Panc1 (cell line): ENCODE results near the gene UBAC1. TPM values are rescaled to one million over a fixed set of nuclear protein-coding genes. Genes with fewer than 3 reads are reported as not detected.

Experiments
- ATAC-seq: fragments of 200-7000 bp; cut with Tn5 transposase; 2 replicates; pipeline ENCODE4 v1.9.1; 2020; ENCODE audit warnings: mild to moderate bottlenecking, moderate library complexity
- BruUV-seq: library from RNA; stranded (reverse); fragments of 400-500 nt; replicated peaks from 2 replicates; lab custom pipeline; 2021; lab: Mats Ljungman, UMichigan
- CTCF ChIA-PET: fragments of 300-600 bp; sonication (Branson Sonifier 250); formaldehyde crosslinking; loops from one replicate; lab custom pipeline; 2022; ENCODE audit warnings: antibody characterized with exemption; lab: Charles Lee
- POLR2A ChIA-PET: fragments of 300-600 bp; sonication (Branson Sonifier 250); formaldehyde crosslinking; loops from one replicate; lab custom pipeline; 2022; ENCODE audit warnings: antibody characterized with exemption; lab: Charles Lee
- DNase-seq: peaks from one replicate; pipeline ENCODE4 v3.0.0-alpha.2; 2010; ENCODE audit warnings: low read depth, low spot score
- H3K27ac ChIP-seq: 2 replicates; pipeline ENCODE4 v1.5.1; 2011; ENCODE audit warnings: mild to moderate bottlenecking, low read length, inconsistent platforms
- H3K27me3 ChIP-seq: fragments of 200-500 bp; sonication (Bioruptor generic); 2 replicates; pipeline ENCODE4 v1.6.0; 2014; ENCODE audit warnings: low read length, inconsistent platforms; ENCODE audit not compliant: control insufficient read depth, insufficient read depth
- H3K36me3 ChIP-seq: fragments of 200-500 bp; sonication (Bioruptor generic); 2 replicates; pipeline ENCODE4 v1.5.1; 2014; ENCODE audit warnings: inconsistent platforms, mild to moderate bottlenecking, low read length, moderate library complexity; ENCODE audit not compliant: control insufficient read depth, insufficient read depth
- H3K4me1 ChIP-seq: 2 replicates; pipeline ENCODE4 v1.5.1; 2011; ENCODE audit warnings: inconsistent platforms, mild to moderate bottlenecking, low read length, moderate library complexity; ENCODE audit not compliant: control insufficient read depth, insufficient read depth
- H3K4me3 ChIP-seq, 2 experiments: 2 replicates each; pipeline ENCODE4 v1.5.1; 2011 to 2012; ENCODE audit warnings: low read depth in 2 of 2, low read length in 2 of 2, mild to moderate bottlenecking in 2 of 2, inconsistent platforms in 1 of 2, moderate library complexity in 1 of 2
- H3K9me3 ChIP-seq: fragments of 200-500 bp; sonication (Bioruptor generic); 2 replicates; pipeline ENCODE4 v1.5.1; 2014; ENCODE audit warnings: low read depth, mild to moderate bottlenecking, inconsistent platforms, low read length, moderate library complexity; ENCODE audit not compliant: control insufficient read depth, insufficient read depth
- POLR2AphosphoS5 ChIP-seq: IDR thresholded peaks from 2 replicates; pipeline ENCODE4 v1.6.1; 2012; ENCODE audit warnings: mild to moderate bottlenecking, low read depth, low read length, moderate library complexity
- SIN3A ChIP-seq: IDR thresholded peaks from 2 replicates; pipeline ENCODE4 v1.6.1; 2012; ENCODE audit warnings: low read depth, mild to moderate bottlenecking, low read length, moderate library complexity, borderline replicate concordance; ENCODE audit not compliant: insufficient read depth
- TCF7L2 ChIP-seq: IDR thresholded peaks from 2 replicates; pipeline ENCODE4 v1.6.1; 2011; ENCODE audit warnings: mild to moderate bottlenecking, low read depth, low read length, inconsistent platforms
- in situ Hi-C: cut with HindIII; loops from 2 replicates; pipeline ENCODE4 v1.10.0; 2016; ENCODE audit warnings: low sequenced_read_pairs, low pct_unique_long_range_greater_than_20kb
- intact Hi-C: fragments of 100-400 bp; cut with micrococcal nuclease; formaldehyde crosslinking; loops from one replicate; pipeline ENCODE4 v1.10.0; 2022; ENCODE audit not compliant: unreplicated experiment
- total RNA-seq: library from RNA; stranded (reverse); gene quantifications from one replicate; pipeline ENCODE4 v1.2.1, GENCODE V29; 2021; ENCODE audit not compliant: unreplicated experiment
- TF ChIP-seq, protein P1 (sequence below), 2 experiments: IDR thresholded peaks; 2 replicates each; pipeline ENCODE4 v1.6.1; 2011 to 2012; ENCODE audit warnings: low read depth in 2 of 2, control low read depth in 1 of 2, low read length in 1 of 2, mild to moderate bottlenecking in 1 of 2, moderate library complexity in 1 of 2; ENCODE audit not compliant: insufficient read depth in 1 of 2
- TF ChIP-seq, protein P2 (sequence below): fragments of 450-650 bp; IDR thresholded peaks from 2 replicates; pipeline ENCODE4 v1.5.1; 2017; ENCODE audit warnings: mild to moderate bottlenecking

UBAC1 gene
- total RNA-seq, 1 experiment from 2014 or later = 38.0 TPM

DNA sequence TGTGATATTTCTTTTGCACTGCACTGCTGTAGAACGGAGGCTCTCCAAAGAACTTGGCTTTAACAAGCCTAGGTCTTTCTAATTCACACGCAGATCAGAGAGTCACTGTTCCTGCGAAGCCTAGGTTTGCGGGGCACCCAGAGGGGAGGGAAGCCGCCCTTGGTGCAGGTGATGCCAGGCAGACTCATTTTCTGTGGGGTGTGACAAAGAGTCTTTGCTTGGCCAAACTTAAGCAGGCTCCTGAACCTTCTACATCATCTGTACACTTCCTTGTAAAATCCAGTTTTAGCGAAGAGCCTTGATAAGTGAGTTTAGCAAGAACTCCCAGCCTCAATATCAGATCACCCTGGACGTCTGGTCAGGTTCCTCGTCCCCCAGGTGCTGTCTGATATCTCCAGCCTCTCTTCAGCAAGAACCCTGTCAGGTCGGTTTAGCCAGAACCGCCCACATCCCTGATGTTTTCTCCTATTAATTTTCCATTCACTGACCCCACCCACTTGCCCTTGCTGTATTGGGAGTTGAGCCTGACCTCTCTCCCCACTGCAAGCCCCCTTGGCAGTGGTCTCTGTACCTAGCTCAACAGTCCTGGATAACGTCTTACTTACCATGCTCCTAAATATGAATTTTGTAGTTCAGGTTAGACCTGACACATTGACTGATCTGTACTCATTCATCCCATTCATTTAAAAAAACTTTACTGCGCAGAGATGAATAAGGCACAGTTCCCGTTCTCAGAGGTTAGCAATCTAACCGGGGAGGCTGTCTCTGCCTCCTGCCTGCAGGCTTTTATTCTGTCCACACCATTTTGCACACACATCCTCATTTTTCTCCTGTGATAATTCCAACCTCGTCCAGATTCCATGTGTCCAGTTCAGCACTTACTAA lies 880 bp upstream of the UBAC1 start:
- no peak for ATAC-seq
- TF ChIP-seq, protein P1, sequence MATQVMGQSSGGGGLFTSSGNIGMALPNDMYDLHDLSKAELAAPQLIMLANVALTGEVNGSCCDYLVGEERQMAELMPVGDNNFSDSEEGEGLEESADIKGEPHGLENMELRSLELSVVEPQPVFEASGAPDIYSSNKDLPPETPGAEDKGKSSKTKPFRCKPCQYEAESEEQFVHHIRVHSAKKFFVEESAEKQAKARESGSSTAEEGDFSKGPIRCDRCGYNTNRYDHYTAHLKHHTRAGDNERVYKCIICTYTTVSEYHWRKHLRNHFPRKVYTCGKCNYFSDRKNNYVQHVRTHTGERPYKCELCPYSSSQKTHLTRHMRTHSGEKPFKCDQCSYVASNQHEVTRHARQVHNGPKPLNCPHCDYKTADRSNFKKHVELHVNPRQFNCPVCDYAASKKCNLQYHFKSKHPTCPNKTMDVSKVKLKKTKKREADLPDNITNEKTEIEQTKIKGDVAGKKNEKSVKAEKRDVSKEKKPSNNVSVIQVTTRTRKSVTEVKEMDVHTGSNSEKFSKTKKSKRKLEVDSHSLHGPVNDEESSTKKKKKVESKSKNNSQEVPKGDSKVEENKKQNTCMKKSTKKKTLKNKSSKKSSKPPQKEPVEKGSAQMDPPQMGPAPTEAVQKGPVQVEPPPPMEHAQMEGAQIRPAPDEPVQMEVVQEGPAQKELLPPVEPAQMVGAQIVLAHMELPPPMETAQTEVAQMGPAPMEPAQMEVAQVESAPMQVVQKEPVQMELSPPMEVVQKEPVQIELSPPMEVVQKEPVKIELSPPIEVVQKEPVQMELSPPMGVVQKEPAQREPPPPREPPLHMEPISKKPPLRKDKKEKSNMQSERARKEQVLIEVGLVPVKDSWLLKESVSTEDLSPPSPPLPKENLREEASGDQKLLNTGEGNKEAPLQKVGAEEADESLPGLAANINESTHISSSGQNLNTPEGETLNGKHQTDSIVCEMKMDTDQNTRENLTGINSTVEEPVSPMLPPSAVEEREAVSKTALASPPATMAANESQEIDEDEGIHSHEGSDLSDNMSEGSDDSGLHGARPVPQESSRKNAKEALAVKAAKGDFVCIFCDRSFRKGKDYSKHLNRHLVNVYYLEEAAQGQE (IDR thresholded peaks at IDR 0.05; ENCODE audit: insufficient read depth in 1 of 2, low read depth in 2 of 2, low read length in 1 of 2) = no peak
- TF ChIP-seq TCF7L2 = no peak
- TF ChIP-seq POLR2AphosphoS5 = no peak
- TF ChIP-seq SIN3A = no peak
- no TSS peak for BruUV-seq
- DNase-seq = no peak
- peak overlapping the region; percentile 39; the same call in 1 of the 2 replicates for H3K27ac ChIP-seq
- no peaks in the 10 kb centered on the region for H3K4me1 ChIP-seq
- in situ Hi-C loops (no loop called here), intact Hi-C loops (no loop called here)
- CTCF ChIA-PET = no interaction called here
- POLR2A ChIA-PET = no interaction called here
- H3K27me3 ChIP-seq = no peaks in the 10 kb centered on the region
- no peaks in the 10 kb centered on the region for H3K36me3 ChIP-seq
- peak overlapping the region; percentile 26 to 34 for H3K4me3 ChIP-seq
- no peaks in the 10 kb centered on the region for H3K9me3 ChIP-seq

DNA sequence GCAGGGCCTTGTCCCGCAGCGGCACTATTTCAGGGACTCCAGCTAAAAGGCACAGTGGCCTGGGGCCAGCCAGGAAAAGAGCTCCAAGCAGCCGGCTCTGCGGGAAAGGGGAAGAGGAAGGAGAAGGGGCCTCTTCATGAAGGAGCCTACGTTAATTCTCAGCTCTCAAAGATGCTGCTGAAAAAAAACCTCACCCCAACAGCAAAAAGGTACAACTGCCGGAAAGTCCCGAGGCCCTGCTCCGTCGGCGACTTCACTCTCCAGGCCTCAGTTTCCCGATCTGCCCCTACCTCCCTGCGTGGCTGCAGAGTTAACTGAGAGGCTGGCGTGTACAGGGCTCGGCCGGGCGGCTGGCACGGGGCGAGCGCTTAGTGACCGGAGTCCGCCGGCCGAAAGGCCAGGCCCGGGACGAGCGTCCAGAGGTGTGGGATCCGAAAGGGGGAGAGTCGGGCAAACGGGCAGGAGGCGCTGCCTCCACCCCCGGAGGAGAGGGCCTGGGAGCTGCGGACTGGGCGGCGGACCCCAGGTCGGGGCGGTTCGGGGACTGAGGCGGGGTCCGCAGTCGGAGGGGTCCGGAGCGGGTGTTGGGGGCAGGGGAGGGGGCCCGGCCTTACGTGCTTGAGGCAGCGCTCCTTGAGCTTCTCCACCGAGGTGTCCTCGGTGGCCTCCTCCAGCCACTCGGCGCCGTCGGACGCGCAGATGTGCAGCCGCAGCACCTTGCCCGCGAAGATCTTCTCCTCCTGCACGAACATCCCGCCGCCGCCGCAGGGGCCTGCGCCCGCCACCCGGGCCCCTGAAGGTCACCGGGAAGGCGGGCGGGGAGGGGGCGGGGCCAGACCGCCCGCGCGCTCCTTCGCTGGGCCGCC lies 529 bp downstream of the UBAC1 start:
- POLR2A ChIA-PET = interaction anchor here (0.6 kb wide), 1 partner anchor 242 kb away, joined by 3 read pairs; no protein-coding TSS in a partner anchor
- Histone ChIP-seq H3K4me1 (no peaks in the 10 kb centered on the region), H3K4me3 (peak overlapping the region; percentile 70), H3K27ac (peak overlapping the region; percentile 71), H3K36me3 (no peaks in the 10 kb centered on the region), H3K27me3 (no peaks in the 10 kb centered on the region), H3K9me3 (no peaks in the 10 kb centered on the region)
- CTCF ChIA-PET = interaction anchor here (0.6 kb wide), 1 partner anchor 164 kb away, joined by 3 read pairs; no protein-coding TSS in a partner anchor
- TF ChIP-seq SIN3A (no peak), TCF7L2 (no peak), POLR2AphosphoS5 (no peak)
- TF ChIP-seq, protein P2, sequence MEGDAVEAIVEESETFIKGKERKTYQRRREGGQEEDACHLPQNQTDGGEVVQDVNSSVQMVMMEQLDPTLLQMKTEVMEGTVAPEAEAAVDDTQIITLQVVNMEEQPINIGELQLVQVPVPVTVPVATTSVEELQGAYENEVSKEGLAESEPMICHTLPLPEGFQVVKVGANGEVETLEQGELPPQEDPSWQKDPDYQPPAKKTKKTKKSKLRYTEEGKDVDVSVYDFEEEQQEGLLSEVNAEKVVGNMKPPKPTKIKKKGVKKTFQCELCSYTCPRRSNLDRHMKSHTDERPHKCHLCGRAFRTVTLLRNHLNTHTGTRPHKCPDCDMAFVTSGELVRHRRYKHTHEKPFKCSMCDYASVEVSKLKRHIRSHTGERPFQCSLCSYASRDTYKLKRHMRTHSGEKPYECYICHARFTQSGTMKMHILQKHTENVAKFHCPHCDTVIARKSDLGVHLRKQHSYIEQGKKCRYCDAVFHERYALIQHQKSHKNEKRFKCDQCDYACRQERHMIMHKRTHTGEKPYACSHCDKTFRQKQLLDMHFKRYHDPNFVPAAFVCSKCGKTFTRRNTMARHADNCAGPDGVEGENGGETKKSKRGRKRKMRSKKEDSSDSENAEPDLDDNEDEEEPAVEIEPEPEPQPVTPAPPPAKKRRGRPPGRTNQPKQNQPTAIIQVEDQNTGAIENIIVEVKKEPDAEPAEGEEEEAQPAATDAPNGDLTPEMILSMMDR = no peak
- TF ChIP-seq, protein P1 (IDR thresholded peaks at IDR 0.05; ENCODE audit: insufficient read depth in 1 of 2, low read depth in 2 of 2, low read length in 1 of 2) = no peak
- peak; percentile 60 for ATAC-seq
- no TSS peak for BruUV-seq
- DNase-seq = no peak
- intact Hi-C loops (no loop called here), in situ Hi-C loops (no loop called here)
